Panc1 (cell line): ENCODE data around the gene NFAT5.

ENCODE experiments used
- CTCF ChIP-seq: fragments of 450-650 bp; IDR thresholded peaks from 2 replicates; pipeline ENCODE4 v1.5.1; 2017; ENCODE audit warnings: mild to moderate bottlenecking
- POLR2AphosphoS5 ChIP-seq: IDR thresholded peaks from 2 replicates; pipeline ENCODE4 v1.6.1; 2012; ENCODE audit warnings: mild to moderate bottlenecking, low read depth, low read length, moderate library complexity
- REST ChIP-seq, 2 experiments: IDR thresholded peaks; 2 replicates each; pipeline ENCODE4 v1.6.1; 2011 to 2012; ENCODE audit warnings: low read depth in 2 of 2, control low read depth in 1 of 2, low read length in 1 of 2, mild to moderate bottlenecking in 1 of 2, moderate library complexity in 1 of 2; ENCODE audit not compliant: insufficient read depth in 1 of 2
- SIN3A ChIP-seq: IDR thresholded peaks from 2 replicates; pipeline ENCODE4 v1.6.1; 2012; ENCODE audit warnings: low read depth, mild to moderate bottlenecking, low read length, moderate library complexity, borderline replicate concordance; ENCODE audit not compliant: insufficient read depth
- TCF7L2 ChIP-seq: IDR thresholded peaks from 2 replicates; pipeline ENCODE4 v1.6.1; 2011; ENCODE audit warnings: mild to moderate bottlenecking, low read depth, low read length, inconsistent platforms

- TF ChIP-seq CTCF (no peak), REST (IDR thresholded peaks at IDR 0.05; ENCODE audit: insufficient read depth in 1 of 2, low read depth in 2 of 2, low read length in 1 of 2) (no peak), SIN3A (no peak), POLR2AphosphoS5 (no peak), TCF7L2 (no peak)
Measured at GRCh38 chr16:69632828-69633227, 67.1 kb downstream of the NFAT5 start.
